GM12892 (cell line): Measurements from ENCODE around the gene OSBPL3.

Experiments
- DNase-seq: peaks from one replicate; pipeline ENCODE4 v3.0.0; 2011; ENCODE audit not compliant: insufficient read length
- FAIRE-seq: peaks from 2 replicates; lab custom pipeline; 2011; peaks lifted over from hg19 to GRCh38; lab: Jason Lieb, UNC
- POLR2A ChIP-seq: IDR thresholded peaks from 2 replicates; pipeline ENCODE4 v1.6.1; 2011; ENCODE audit warnings: low read depth, low read length, control low read depth
- POLR2AphosphoS5 ChIP-seq: IDR thresholded peaks from 2 replicates; pipeline ENCODE4 v1.6.1; 2011; ENCODE audit warnings: low read depth, low read length, control low read depth
- TAF1 ChIP-seq: IDR thresholded peaks from 2 replicates; pipeline ENCODE4 v1.6.1; 2011; ENCODE audit warnings: low read depth, mild to moderate bottlenecking, control low read depth, low read length, borderline replicate concordance

The OSBPL3 gene

DNA sequence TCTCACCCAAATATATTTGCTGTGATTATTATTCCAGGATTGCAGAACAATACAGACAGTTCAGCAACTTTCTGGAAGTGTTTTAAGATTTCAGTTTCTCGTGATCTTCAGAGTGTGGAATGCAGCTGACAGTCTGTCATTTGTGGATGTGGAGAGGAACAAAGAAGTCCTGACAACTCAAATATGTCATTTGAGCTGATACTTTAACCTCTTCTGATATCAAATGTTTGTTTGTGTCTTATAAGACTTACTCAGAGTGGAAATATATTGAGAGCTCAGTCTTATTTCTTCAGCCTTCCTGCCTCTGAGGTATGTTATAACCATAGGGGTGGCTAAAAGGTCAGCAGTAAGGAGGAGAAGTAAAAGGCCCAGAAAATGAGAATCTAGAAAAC is 96.4 kb downstream of the OSBPL3 start:
- DNase-seq = no peak
- TF ChIP-seq POLR2AphosphoS5 (no peak), POLR2A (no peak), TAF1 (no peak)
- FAIRE-seq = no peak

GRCh38 chr7:24882989-24883621 is 96.9 kb downstream of the OSBPL3 start:
- no peak for DNase-seq
- no peak for FAIRE-seq
- TF ChIP-seq POLR2AphosphoS5 (no peak), TAF1 (no peak), POLR2A (no peak)

DNA sequence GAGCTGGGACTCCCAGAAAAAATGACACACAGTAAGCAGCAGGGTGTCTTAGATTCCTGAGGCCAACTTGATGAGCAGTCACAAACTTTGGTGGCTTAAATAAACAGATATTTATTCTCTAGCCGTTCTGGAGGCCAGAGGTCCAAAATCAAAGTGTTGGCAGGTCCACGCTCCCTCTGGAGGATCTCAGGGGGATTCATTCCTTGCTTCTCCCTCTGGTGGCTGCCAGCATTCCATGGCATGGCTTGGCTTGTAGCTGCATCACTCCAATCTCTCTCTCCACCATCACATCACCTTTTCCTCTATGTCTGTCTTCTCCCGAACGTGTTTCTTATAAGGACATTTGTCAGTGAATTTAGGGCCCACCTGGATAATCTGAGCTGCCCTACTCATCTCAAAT is 98.4 kb downstream of the OSBPL3 start:
- no peak for DNase-seq
- FAIRE-seq = no peak
- TF ChIP-seq POLR2A (no peak), TAF1 (no peak), POLR2AphosphoS5 (no peak)

- FAIRE-seq (no peak), DNase-seq (no peak)
- TF ChIP-seq TAF1 = no peak
- TF ChIP-seq POLR2A = no peak
- no peak for TF ChIP-seq POLR2AphosphoS5
Measured at GRCh38 chr7:24880886-24881285, 99.1 kb downstream of the OSBPL3 start.

GRCh38 chr7:24879291-24879690 is 100.7 kb downstream of the OSBPL3 start:
- TF ChIP-seq POLR2AphosphoS5 = no peak
- no peak for TF ChIP-seq TAF1
- no peak for TF ChIP-seq POLR2A
- FAIRE-seq = no peak
- no peak for DNase-seq

DNA sequence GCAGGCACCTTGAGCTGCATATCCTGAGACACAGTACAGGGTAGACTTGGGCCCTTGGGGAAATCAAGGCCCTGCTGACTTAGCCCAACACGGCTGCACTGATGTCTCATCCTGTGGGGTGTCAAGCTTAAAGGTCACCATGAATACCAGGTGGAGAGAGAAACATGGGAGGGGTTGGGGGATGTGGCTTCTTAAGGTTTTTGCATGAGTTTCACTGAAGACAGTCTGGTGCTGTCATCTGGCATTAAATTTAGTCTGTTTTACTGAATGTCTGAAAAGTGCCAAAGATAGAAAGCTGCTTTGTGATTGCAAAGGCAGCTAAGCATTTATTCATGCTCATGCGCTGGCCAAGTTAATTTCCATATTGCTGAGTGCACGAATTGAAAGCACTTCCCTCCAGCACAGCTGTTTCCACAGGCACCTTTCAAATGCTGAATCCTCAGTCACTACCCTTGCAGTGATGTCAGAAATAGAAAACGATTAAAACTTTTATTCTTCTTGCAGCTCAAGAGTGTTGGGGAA is 102.1 kb downstream of the OSBPL3 start:
- TF ChIP-seq POLR2AphosphoS5 = no peak
- TF ChIP-seq TAF1 = no peak
- TF ChIP-seq POLR2A = no peak
- FAIRE-seq = peak; percentile 94
- DNase-seq = peak; percentile 12

GRCh38 chr7:24874791-24875190 is 105.2 kb downstream of the OSBPL3 start:
- DNase-seq (no peak), FAIRE-seq (no peak)
- TF ChIP-seq TAF1 (no peak), POLR2AphosphoS5 (no peak), POLR2A (no peak)

- DNase-seq = no peak
- no peak for TF ChIP-seq TAF1
- TF ChIP-seq POLR2AphosphoS5 = no peak
- TF ChIP-seq POLR2A = no peak
- no peak for FAIRE-seq
Measured at GRCh38 chr7:24873944-24874343, 106.0 kb downstream of the OSBPL3 start.

DNA sequence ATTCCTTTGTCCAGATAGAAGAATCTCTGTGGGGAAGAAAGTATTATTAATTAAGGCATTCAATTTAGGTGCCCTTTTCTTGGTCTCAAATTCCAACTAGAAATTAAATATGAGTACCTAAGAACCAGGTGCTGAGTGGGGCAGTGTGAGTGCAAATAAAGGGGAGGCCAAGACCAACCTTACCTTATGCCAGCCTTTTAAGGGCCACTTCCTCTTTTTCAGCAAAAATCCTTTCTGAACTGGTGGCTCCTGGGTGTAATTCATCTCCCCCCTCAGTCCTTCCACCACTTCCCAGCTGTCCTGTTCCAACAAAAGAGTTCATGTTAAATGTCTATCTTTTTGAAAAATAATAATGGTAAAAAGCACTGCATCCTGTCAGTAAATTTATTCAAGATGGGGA is 108.2 kb downstream of the OSBPL3 start:
- TF ChIP-seq POLR2A = no peak
- TF ChIP-seq TAF1 = no peak
- DNase-seq = no peak
- no peak for FAIRE-seq

DNA sequence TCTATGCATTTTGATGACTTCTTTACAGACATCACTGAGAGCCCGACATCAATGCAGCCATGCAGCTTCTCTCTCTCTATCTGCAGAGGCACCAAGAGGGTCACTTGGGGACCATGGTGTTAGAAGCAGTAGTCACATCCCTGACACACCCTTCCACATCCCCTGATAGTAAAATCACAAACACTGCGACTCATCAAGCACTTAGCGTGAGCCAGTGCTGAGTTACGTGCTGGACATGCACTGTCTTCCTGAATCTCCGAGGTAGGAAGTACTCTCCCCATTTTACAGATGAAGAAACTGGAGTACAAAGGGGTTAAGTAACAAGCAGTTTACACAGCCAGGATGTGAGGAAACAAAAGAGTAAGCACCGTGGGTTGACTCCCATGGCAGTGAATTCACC is 109.2 kb downstream of the OSBPL3 start:
- DNase-seq (no peak), FAIRE-seq (no peak)
- no peak for TF ChIP-seq POLR2A
- no peak for TF ChIP-seq TAF1
- TF ChIP-seq POLR2AphosphoS5 = no peak

DNA sequence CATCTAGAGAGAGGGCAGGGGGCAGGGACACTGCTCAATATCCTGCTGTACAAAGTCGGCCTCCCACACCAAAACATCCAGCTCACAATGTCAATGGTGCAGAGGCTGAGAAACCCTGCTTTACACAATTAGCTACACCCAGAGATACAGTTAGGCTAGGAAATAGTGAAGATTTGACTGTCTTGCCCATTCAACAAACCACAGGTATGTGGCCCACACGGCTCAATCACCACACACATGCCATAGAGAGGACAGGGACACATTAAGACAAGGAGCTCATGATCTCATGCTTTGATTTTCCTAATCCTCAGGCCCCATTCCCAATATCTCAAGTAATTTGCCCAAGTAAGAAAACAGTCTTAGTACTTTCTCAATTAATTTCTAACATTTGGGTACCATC is 110.4 kb downstream of the OSBPL3 start:
- FAIRE-seq = no peak
- DNase-seq = no peak
- no peak for TF ChIP-seq TAF1
- no peak for TF ChIP-seq POLR2AphosphoS5
- no peak for TF ChIP-seq POLR2A

- no peak for TF ChIP-seq TAF1
- TF ChIP-seq POLR2A = no peak
- TF ChIP-seq POLR2AphosphoS5 = no peak
- FAIRE-seq (no peak), DNase-seq (no peak)
Measured at GRCh38 chr7:24868741-24869140, 111.2 kb downstream of the OSBPL3 start.

- no peak for DNase-seq
- TF ChIP-seq POLR2A (no peak), TAF1 (no peak), POLR2AphosphoS5 (no peak)
- peak; percentile 5 for FAIRE-seq
Measured at GRCh38 chr7:24866004-24866615, 113.9 kb downstream of the OSBPL3 start.
